Spleen (tissue), 7 donors: Measurements from ENCODE around the gene SCN4B.

Source experiments
- CTCF ChIP-seq, 11 experiments: fragments of 200-600 bp in 7 of 11; fragments of 450-650 bp in 4 of 11; sonication (generic) in 4 of 11; IDR thresholded peaks in 8 of 11; conservative IDR thresholded peaks in 3 of 11; 1 replicate in 7 of 11; 2 replicates in 4 of 11; pipeline versions ENCODE4 v1.4.0 to v1.8.0; 2016 to 2021; ENCODE audit warnings: antibody characterized with exemption in 11 of 11, inconsistent platforms in 4 of 11, mild to moderate bottlenecking in 1 of 11
- POLR2AphosphoS5 ChIP-seq, 3 donors: sonication (generic); formaldehyde crosslinking; IDR thresholded peaks; one replicate each; pipeline ENCODE4 v1.5.1; 2017; ENCODE audit warnings: antibody characterized with exemption in 3 of 3
- donor health status: DM: no; HTN: no; CAD: no; lungs with moderate emphysema.
- donor health status: DM: no; HTN: no; CAD: no.
- donor health status: DM: no; HTN: no; CAD: no.

- TF ChIP-seq CTCF (IDR thresholded peaks at IDR 0.05 in 8 of 11, conservative IDR thresholded peaks at IDR 0.05 in 3 of 11), result no peak
- TF ChIP-seq POLR2AphosphoS5 (IDR thresholded peaks at IDR 0.05), result no peak
Measured at GRCh38 chr11:118151431-118151830, 1.2 kb downstream of the SCN4B start.
